Measurements from ENCODE around the gene LIMS2.

- TF ChIP-seq, protein P1, sequence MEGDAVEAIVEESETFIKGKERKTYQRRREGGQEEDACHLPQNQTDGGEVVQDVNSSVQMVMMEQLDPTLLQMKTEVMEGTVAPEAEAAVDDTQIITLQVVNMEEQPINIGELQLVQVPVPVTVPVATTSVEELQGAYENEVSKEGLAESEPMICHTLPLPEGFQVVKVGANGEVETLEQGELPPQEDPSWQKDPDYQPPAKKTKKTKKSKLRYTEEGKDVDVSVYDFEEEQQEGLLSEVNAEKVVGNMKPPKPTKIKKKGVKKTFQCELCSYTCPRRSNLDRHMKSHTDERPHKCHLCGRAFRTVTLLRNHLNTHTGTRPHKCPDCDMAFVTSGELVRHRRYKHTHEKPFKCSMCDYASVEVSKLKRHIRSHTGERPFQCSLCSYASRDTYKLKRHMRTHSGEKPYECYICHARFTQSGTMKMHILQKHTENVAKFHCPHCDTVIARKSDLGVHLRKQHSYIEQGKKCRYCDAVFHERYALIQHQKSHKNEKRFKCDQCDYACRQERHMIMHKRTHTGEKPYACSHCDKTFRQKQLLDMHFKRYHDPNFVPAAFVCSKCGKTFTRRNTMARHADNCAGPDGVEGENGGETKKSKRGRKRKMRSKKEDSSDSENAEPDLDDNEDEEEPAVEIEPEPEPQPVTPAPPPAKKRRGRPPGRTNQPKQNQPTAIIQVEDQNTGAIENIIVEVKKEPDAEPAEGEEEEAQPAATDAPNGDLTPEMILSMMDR (IDR thresholded peaks at IDR 0.05 in 8 of 11, conservative IDR thresholded peaks at IDR 0.05 in 3 of 11): no peak
- TF ChIP-seq POLR2A (IDR thresholded peaks at IDR 0.05): no peak
- TF ChIP-seq POLR2AphosphoS5 (IDR thresholded peaks at IDR 0.05): no peak
Observed at GRCh38 chr2:127607399-127607908, 67.9 kb downstream of the LIMS2 start.

Data from spleen (tissue), 7 donors.